Left renal cortex interstitium (tissue), 4 donors: ENCODE measurements around the gene RNF144A. TPM values are rescaled to one million over a fixed set of nuclear protein-coding genes. Genes with fewer than 3 reads are reported as not detected.

Experiments used
- DNase-seq, 4 donors: peaks; one replicate each; pipeline ENCODE4 v3.0.0-alpha.2; 2013; ENCODE audit warnings: low read depth in 4 of 4, low spot score in 2 of 4, missing footprints in 1 of 4
- polyA plus RNA-seq, 4 donors: library from polyadenylated mRNA; unstranded; fragments of 120-200 nt; gene quantifications; one replicate each; pipeline ENCODE4 v1.2.1, GENCODE V29; 2013; ENCODE audit not compliant: insufficient read length in 4 of 4

RNF144A gene
- polyA plus RNA-seq, 4 donors: 56.4 to 65.6 (median 61.1) TPM

- DNase-seq: no peak
Observed at GRCh38 chr2:6945087-6945813, 28.0 kb downstream of the RNF144A start.

GRCh38 chr2:6945821-6946220 lies 28.6 kb downstream of the RNF144A start:
- no peak for DNase-seq

- DNase-seq: no peak
Observed at GRCh38 chr2:6946722-6947121, 29.5 kb downstream of the RNF144A start.

GRCh38 chr2:6947929-6948676 lies 30.9 kb downstream of the RNF144A start:
- no peak for DNase-seq

- no peak for DNase-seq
Observed at GRCh38 chr2:6948677-6949351, 31.6 kb downstream of the RNF144A start.

GRCh38 chr2:6951046-6951445 lies 33.8 kb downstream of the RNF144A start:
- DNase-seq: no peak

GRCh38 chr2:6952101-6952500 lies 34.9 kb downstream of the RNF144A start:
- DNase-seq: no peak

- no peak for DNase-seq
Observed at GRCh38 chr2:6954586-6954985, 37.4 kb downstream of the RNF144A start.

- DNase-seq: no peak
Observed at GRCh38 chr2:6955511-6956136, 38.4 kb downstream of the RNF144A start.

- no peak for DNase-seq
Observed at GRCh38 chr2:6956566-6956965, 39.4 kb downstream of the RNF144A start.

- DNase-seq: no peak
Observed at GRCh38 chr2:6957031-6957714, 40.0 kb downstream of the RNF144A start.

- DNase-seq: no peak
Observed at GRCh38 chr2:6957910-6958615, 40.9 kb downstream of the RNF144A start.

GRCh38 chr2:6958616-6959235 lies 41.5 kb downstream of the RNF144A start:
- no peak for DNase-seq

- no peak for DNase-seq
Observed at GRCh38 chr2:6959751-6960150, 42.5 kb downstream of the RNF144A start.

- no peak for DNase-seq
Observed at GRCh38 chr2:6960659-6961058, 43.4 kb downstream of the RNF144A start.

- DNase-seq: no peak
Observed at GRCh38 chr2:6963727-6964126, 46.5 kb downstream of the RNF144A start.

GRCh38 chr2:6965071-6965795 lies 48.0 kb downstream of the RNF144A start:
- no peak for DNase-seq

GRCh38 chr2:6966446-6966940 lies 49.3 kb downstream of the RNF144A start:
- DNase-seq: no peak

- no peak for DNase-seq
Observed at GRCh38 chr2:6967301-6967700, 50.1 kb downstream of the RNF144A start.
